T-cell (primary cell): ENCODE data around the gene OR6J1. TPM values are rescaled to one million over a fixed set of nuclear protein-coding genes. Genes with fewer than 3 reads are reported as not detected.
"Not testable (repeated sequence)": the region's sequence is repeated elsewhere in the genome, so short reads cannot be mapped to it uniquely, and the experiment has no call there.

Source experiments
- ATAC-seq, 4 experiments: fragments of 200-7000 bp in 3 of 4; fragments of 150-1000 bp in 1 of 4; cut with Tn5 transposase; replicated peaks in 1 of 4; 1 replicate in 3 of 4; 2 replicates in 1 of 4; pipeline ENCODE4 v1.10.0; 2021; ENCODE audit warnings: moderate library complexity in 3 of 4, mild to moderate bottlenecking in 2 of 4, moderate number of reproducible peaks in 1 of 4
- CTCF ChIA-PET, 2 donors: fragments of 300-600 bp; sonication (Branson Sonifier 250); formaldehyde crosslinking; loops; one replicate each; lab custom pipeline; 2022; ENCODE audit warnings: antibody characterized with exemption in 2 of 2; lab: Charles Lee
- POLR2A ChIA-PET, 2 donors: fragments of 300-600 bp; sonication (Branson Sonifier 250); formaldehyde crosslinking; loops; one replicate each; lab custom pipeline; 2022; ENCODE audit warnings: antibody characterized with exemption in 2 of 2; lab: Charles Lee
- DNase-seq, 35 experiments: peaks; one replicate each; pipeline versions ENCODE4 v3.0.0 to v3.0.0-alpha.2; 2013 to 2023
- H3K27ac ChIP-seq: one replicate; pipeline ENCODE4 v1.5.1; 2013; ENCODE audit warnings: low read length
- H3K27me3 ChIP-seq, 2 experiments: replicated peaks in 1 of 2; 1 replicate in 1 of 2; 2 replicates in 1 of 2; pipeline versions ENCODE4 v1.6.1 to v1.7.0; 2013; ENCODE audit warnings: low read length in 1 of 2, mixed read lengths in 1 of 2; ENCODE audit not compliant: control insufficient read depth in 2 of 2, insufficient read depth in 2 of 2; ENCODE audit errors: extremely low read depth in 1 of 2
- H3K36me3 ChIP-seq, 2 donors: 1 replicate in 1 of 2; 2 replicates in 1 of 2; pipeline versions ENCODE4 v1.6.1 to v1.7.0; 2013; ENCODE audit warnings: low read length in 1 of 2; ENCODE audit not compliant: control insufficient read depth in 2 of 2, insufficient read depth in 1 of 2; ENCODE audit errors: extremely low read depth in 1 of 2
- H3K4me1 ChIP-seq, 2 experiments: 1 replicate in 1 of 2; 2 replicates in 1 of 2; pipeline versions ENCODE4 v1.6.1 to v1.7.0; 2013; ENCODE audit warnings: low read length in 2 of 2, mixed read lengths in 1 of 2; ENCODE audit not compliant: insufficient read depth in 2 of 2, control insufficient read depth in 1 of 2; ENCODE audit errors: extremely low read depth in 1 of 2
- H3K4me3 ChIP-seq, 2 donors: 1 replicate in 1 of 2; 2 replicates in 1 of 2; pipeline versions ENCODE4 v1.5.1 to v1.7.0; 2013; ENCODE audit warnings: mild to moderate bottlenecking in 2 of 2, low read length in 1 of 2, moderate library complexity in 1 of 2; ENCODE audit not compliant: control insufficient read depth in 1 of 2; ENCODE audit errors: extremely low read depth in 1 of 2
- H3K9me3 ChIP-seq: 2 replicates; pipeline ENCODE4 v1.7.0; 2013
- H3K27ac Mint-ChIP-seq, 2 donors: one replicate each; pipeline ENCODE4 v1.8.0; 2020 to 2021; ENCODE audit warnings: mild to moderate bottlenecking in 2 of 2, mixed read lengths in 2 of 2
- H3K27me3 Mint-ChIP-seq, 2 donors: one replicate each; pipeline ENCODE4 v1.8.0; 2021 to 2022; ENCODE audit warnings: mixed read lengths in 2 of 2
- H3K36me3 Mint-ChIP-seq: one replicate; pipeline ENCODE4 v1.8.0; 2021; ENCODE audit warnings: mixed read lengths
- H3K4me1 Mint-ChIP-seq, 3 donors: one replicate each; pipeline ENCODE4 v1.8.0; 2020 to 2022; ENCODE audit warnings: mixed read lengths in 3 of 3, mild to moderate bottlenecking in 1 of 3
- H3K4me3 Mint-ChIP-seq, 3 donors: one replicate each; pipeline ENCODE4 v1.8.0; 2020 to 2022; ENCODE audit warnings: mild to moderate bottlenecking in 3 of 3, mixed read lengths in 3 of 3, moderate library complexity in 3 of 3
- H3K9me3 Mint-ChIP-seq, 3 donors: one replicate each; pipeline ENCODE4 v1.8.0; 2020 to 2022; ENCODE audit warnings: mixed read lengths in 3 of 3
- WGBS: methylation state at CpG from one replicate; pipeline ENCODE4 v1.1.5; 2013; ENCODE audit warnings: missing lambda C conversion rate; ENCODE audit not compliant: insufficient coverage; 5-methylcytosine and 5-hydroxymethylcytosine counted together
- total RNA-seq, 35 experiments: library from RNA in 6 of 35; stranded (reverse) in 6 of 35; fragments of 120-200 nt in 1 of 35; gene quantifications; one replicate each; pipeline versions ENCODE4 v1.2.1 to v1.2.4 and lab custom pipeline; 2013 to 2026

The OR6J1 gene
- total RNA-seq, 5 donors from 2014 or later (not counting 1 experiment from before 2014, with no cell fraction given): not detected

DNA sequence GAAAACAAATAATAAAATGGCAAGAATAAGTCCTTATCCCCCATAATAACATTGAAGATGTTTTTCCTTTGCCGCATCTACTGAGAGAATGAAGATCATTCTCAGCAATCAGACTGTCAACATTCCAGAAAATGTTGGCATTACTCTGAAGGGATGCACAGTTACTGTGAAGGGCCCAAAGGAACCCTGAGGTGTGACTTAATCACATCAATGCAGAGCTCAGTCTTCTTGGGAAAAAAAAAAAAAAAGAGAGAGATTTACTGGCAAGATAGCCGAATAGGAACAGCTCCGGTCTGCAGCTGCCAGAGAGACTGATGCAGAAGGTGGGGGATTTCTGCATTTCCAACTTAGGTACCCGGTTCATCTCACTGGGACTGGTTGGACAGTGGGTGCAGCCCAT lies 41.3 kb upstream of the OR6J1 start:
- CTCF ChIA-PET: interaction anchor here in 1 of 2 donors (0.7 kb wide), 2 partner anchors 9 to 26 kb away, joined by 5 read pairs; no protein-coding TSS in a partner anchor

DNA sequence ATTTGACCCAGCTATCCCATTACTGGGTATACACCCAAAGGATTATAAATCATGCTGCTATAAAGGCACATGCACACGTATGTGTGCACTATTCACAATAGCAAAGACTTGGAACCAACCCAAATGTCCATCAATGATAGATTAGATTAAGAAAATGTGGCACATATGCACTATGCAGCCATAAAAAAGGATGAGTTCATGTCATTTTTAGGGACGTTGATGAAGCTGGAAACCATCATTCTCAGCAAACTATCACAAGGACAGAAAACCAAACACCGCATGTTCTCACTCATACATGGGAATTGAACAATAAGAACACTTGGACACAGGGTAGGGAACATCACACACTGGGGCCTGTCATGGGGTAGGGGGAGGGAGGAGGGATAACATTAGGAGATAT lies 39.3 kb upstream of the OR6J1 start:
- CTCF ChIA-PET, H3K4me1 ChIP-seq, H3K4me3 Mint-ChIP-seq, H3K36me3 ChIP-seq, POLR2A ChIA-PET, H3K4me3 ChIP-seq, H3K4me1 Mint-ChIP-seq, H3K36me3 Mint-ChIP-seq, H3K27ac Mint-ChIP-seq, H3K27ac ChIP-seq, DNase-seq, H3K9me3 ChIP-seq, ATAC-seq: not testable (repeated sequence)
- Mint-ChIP-seq H3K27me3 (peaks cover 54 to 58% of the 10 kb centered on the region in 2 donors), H3K9me3 (peaks cover 0 to 11% (median 6%) of the 10 kb centered on the region in 3 donors)
- WGBS: no CpG with 5 or more reads among the region's 3 CpGs
- peaks cover 0 to 15% of the 10 kb centered on the region in 2 experiments for H3K27me3 ChIP-seq

More for the DNA sequence above, 41.3 kb upstream of the OR6J1 start:
- Mint-ChIP-seq H3K27ac (no peak overlapping the region), H3K4me1 (peaks cover 0 to 2% (median 0%) of the 10 kb centered on the region in 3 donors), H3K9me3 (peaks cover 5 to 11% (median 8%) of the 10 kb centered on the region in 3 donors), H3K27me3 (peaks cover 41 to 46% of the 10 kb centered on the region in 2 donors), H3K36me3 (peaks cover 3% of the 10 kb centered on the region), H3K4me3 (no peak overlapping the region)
- POLR2A ChIA-PET: no interaction called here
- Histone ChIP-seq H3K27me3 (peaks cover 0 to 12% of the 10 kb centered on the region in 2 experiments), H3K4me3 (no peak overlapping the region), H3K4me1 (no peaks in the 10 kb centered on the region), H3K36me3 (no peaks in the 10 kb centered on the region), H3K9me3 (no peaks in the 10 kb centered on the region), H3K27ac (no peak overlapping the region)
- WGBS: 67% methylated on average over 3 of the region's 4 CpGs
- DNase-seq (no peak), ATAC-seq (no peak)

DNA sequence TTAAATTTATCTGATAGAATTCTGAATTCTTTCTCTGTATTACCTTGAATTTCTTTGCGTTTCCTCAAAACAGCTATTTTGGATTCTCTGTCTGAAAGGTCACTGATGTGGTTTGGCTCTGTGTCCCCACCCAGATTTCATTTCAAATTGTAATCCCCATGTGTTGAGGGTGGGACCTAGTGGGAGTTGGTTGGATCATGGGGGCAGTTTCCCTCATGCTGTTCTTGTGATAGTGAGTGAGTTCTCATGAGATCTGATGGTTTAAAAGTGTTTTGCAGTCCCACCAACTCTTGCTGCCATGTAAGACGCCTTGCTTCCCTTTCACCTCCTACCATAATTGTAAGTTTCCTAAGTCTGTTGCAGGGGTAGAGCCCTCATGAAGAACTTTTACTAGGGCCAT lies 34.1 kb upstream of the OR6J1 start:
- ChIA-PET CTCF (no interaction called here), POLR2A (interaction anchor here in 1 of 2 donors (0.5 kb wide), 1 partner anchor 317 kb away, joined by 8 read pairs; no protein-coding TSS in a partner anchor)
- ATAC-seq: no peak
- DNase-seq: no peak
- H3K27ac ChIP-seq: no peak overlapping the region
- no CpG with 5 or more reads among the region's 2 CpGs for WGBS
- H3K27me3 Mint-ChIP-seq: peaks cover 44 to 45% of the 10 kb centered on the region in 2 donors
- H3K36me3 ChIP-seq: no peaks in the 10 kb centered on the region
- no peaks in the 10 kb centered on the region for H3K9me3 Mint-ChIP-seq
- H3K27me3 ChIP-seq: peaks cover 0 to 9% of the 10 kb centered on the region in 2 experiments
- no peaks in the 10 kb centered on the region for H3K9me3 ChIP-seq
- H3K4me1 Mint-ChIP-seq: no peaks in the 10 kb centered on the region
- H3K4me3 Mint-ChIP-seq: no peak overlapping the region
- peaks cover 3% of the 10 kb centered on the region for H3K36me3 Mint-ChIP-seq
- no peak overlapping the region for H3K27ac Mint-ChIP-seq
- H3K4me3 ChIP-seq: no peak overlapping the region
- H3K4me1 ChIP-seq: no peaks in the 10 kb centered on the region

DNA sequence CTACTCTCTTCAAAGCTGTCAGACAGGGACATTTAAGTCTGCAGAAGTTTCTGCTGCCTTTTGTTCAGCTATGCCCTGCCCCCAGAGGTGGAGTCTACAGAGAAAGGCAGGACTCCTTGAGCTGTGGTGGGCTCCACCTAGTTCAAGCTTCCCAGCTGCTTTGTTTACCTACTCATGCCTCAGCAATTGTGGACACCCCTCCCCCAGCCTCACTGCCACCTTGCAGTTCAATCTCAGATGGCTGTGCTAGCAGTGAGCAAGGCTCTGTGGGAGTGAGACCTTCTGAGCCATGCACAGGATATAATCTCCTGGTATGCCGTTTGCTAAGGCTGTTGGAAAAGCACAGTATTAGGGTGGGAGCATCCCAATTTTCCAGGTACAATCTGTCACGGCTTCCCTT lies 33.4 kb upstream of the OR6J1 start:
- H3K27ac Mint-ChIP-seq, H3K4me3 ChIP-seq, POLR2A ChIA-PET, H3K4me1 Mint-ChIP-seq, H3K27me3 ChIP-seq, CTCF ChIA-PET, H3K4me3 Mint-ChIP-seq, H3K27ac ChIP-seq, H3K9me3 Mint-ChIP-seq, H3K4me1 ChIP-seq, H3K9me3 ChIP-seq, H3K36me3 Mint-ChIP-seq, ATAC-seq, DNase-seq, H3K36me3 ChIP-seq: not testable (repeated sequence)
- WGBS: 90% methylated on average over 2 of the region's 2 CpGs
- H3K27me3 Mint-ChIP-seq: peaks cover 37 to 38% of the 10 kb centered on the region in 2 donors

DNA sequence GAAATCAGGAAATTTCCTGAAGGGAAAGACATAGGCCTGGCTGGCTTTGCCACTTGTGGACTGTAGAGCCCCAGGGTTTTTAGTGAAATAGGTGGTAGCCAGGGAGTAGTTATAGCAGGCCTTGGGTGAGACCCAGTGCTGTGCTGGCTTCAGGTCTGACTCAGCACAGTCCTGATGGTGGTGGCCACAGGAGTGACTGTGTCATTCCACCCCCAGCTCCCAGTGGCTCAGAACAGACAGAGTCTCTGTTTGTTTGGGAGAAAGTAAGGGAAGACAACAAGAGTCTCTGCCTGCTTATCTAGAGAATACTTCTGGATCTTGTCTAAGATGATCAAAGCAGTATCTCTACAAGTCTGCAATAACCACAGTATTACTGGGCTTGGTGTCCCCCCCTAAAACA lies 27.5 kb upstream of the OR6J1 start:
- no peaks in the 10 kb centered on the region for H3K36me3 ChIP-seq
- H3K4me1 ChIP-seq: no peaks in the 10 kb centered on the region
- Mint-ChIP-seq H3K27ac (no peak overlapping the region), H3K9me3 (peaks cover 0 to 6% (median 0%) of the 10 kb centered on the region in 3 donors), H3K27me3 (peaks cover 3 to 6% of the 10 kb centered on the region in 2 donors), H3K4me3 (no peak overlapping the region), H3K4me1 (no peaks in the 10 kb centered on the region), H3K36me3 (no peaks in the 10 kb centered on the region)
- ChIA-PET POLR2A (no interaction called here), CTCF (no interaction called here)
- ATAC-seq (no peak), DNase-seq (no peak)
- no peaks in the 10 kb centered on the region for H3K27me3 ChIP-seq
- H3K27ac ChIP-seq: no peak overlapping the region
- no peaks in the 10 kb centered on the region for H3K9me3 ChIP-seq
- no peak overlapping the region for H3K4me3 ChIP-seq

DNA sequence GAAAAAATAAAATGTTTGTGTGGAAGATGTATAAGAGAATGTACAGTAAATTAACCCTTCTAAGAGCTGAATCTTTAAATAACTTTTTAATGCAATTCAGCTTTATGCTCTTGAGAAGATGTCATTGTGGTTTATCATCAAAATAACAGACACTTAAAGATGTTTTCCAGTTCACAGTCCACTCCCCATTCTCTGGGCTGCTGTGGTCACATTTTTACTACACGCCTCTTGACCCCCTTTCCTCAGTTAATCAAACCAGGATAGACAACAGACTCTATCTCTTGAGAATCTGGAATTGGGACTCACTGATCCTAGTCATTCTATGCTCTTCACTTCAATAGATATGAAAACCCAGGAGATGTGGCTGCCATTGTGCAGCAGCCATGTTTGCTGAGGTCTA lies 24.7 kb upstream of the OR6J1 start:
- Mint-ChIP-seq H3K27me3 (no peaks in the 10 kb centered on the region), H3K36me3 (no peaks in the 10 kb centered on the region), H3K4me1 (no peaks in the 10 kb centered on the region), H3K27ac (no peak overlapping the region), H3K9me3 (peaks cover 0 to 6% (median 0%) of the 10 kb centered on the region in 3 donors), H3K4me3 (no peak overlapping the region)
- POLR2A ChIA-PET: no interaction called here
- ATAC-seq (no peak), DNase-seq (no peak)
- Histone ChIP-seq H3K9me3 (no peaks in the 10 kb centered on the region), H3K27ac (no peak overlapping the region), H3K27me3 (peaks cover 0 to 5% of the 10 kb centered on the region in 2 experiments), H3K4me1 (no peaks in the 10 kb centered on the region), H3K4me3 (no peak overlapping the region), H3K36me3 (no peaks in the 10 kb centered on the region)
- WGBS: 60% methylated on average over 1 of the region's 1 CpG
- CTCF ChIA-PET: interaction anchor here in 1 of 2 donors (0.5 kb wide), 1 partner anchor 27 kb away, joined by 3 read pairs; no protein-coding TSS in a partner anchor
